Tibial nerve (tissue), 4 donors: Measurements from ENCODE around the gene HYI.

Experiments
- CTCF ChIP-seq, 5 experiments: fragments of 200-600 bp in 3 of 5; fragments of 450-650 bp in 2 of 5; sonication (generic) in 3 of 5; IDR thresholded peaks; one replicate each; pipeline ENCODE4 v1.5.1; 2016 to 2019; ENCODE audit warnings: antibody characterized with exemption in 5 of 5, mild to moderate bottlenecking in 3 of 5, moderate library complexity in 2 of 5
- EP300 ChIP-seq, 2 donors: sonication (generic); formaldehyde crosslinking; IDR thresholded peaks; one replicate each; pipeline ENCODE4 v1.6.1; 2017; ENCODE audit warnings: antibody characterized with exemption in 2 of 2, mild to moderate bottlenecking in 1 of 2

GRCh38 chr1:43472087-43472462 lies 18.3 kb upstream of the HYI start:
- TF ChIP-seq EP300 (IDR thresholded peaks at IDR 0.05) (no peak), CTCF (IDR thresholded peaks at IDR 0.05) (no peak)
